H1 (cell line): Measurements from ENCODE around the gene RPS18. TPM values are rescaled to one million over a fixed set of nuclear protein-coding genes. Genes with fewer than 3 reads are reported as not detected.

ENCODE experiments used
- BRCA1 ChIP-seq: IDR thresholded peaks from 2 replicates; pipeline ENCODE4 v1.6.1; 2012; ENCODE audit warnings: low read depth, low read length, improper control_type of control experiment
- CHD1 ChIP-seq: IDR thresholded peaks from 2 replicates; pipeline ENCODE4 v1.6.1; 2012; ENCODE audit warnings: low read depth, low read length, improper control_type of control experiment
- CHD7 ChIP-seq: fragments of 300-600 bp; sonication (generic); IDR thresholded peaks from 2 replicates; pipeline ENCODE4 v1.7.1; 2012; ENCODE audit warnings: low read length, moderate library complexity, mild to moderate bottlenecking, inconsistent platforms; ENCODE audit not compliant: insufficient replicate concordance
- JUND ChIP-seq: IDR thresholded peaks from 2 replicates; pipeline ENCODE4 v1.6.1; 2011; ENCODE audit warnings: mild to moderate bottlenecking, improper control_type of control experiment, low read length
- KDM4A ChIP-seq: IDR thresholded peaks from one replicate; pipeline ENCODE4 v1.7.1; 2012; ENCODE audit warnings: low read depth, mild to moderate bottlenecking, moderate library complexity, low read length, inconsistent platforms; ENCODE audit not compliant: severe bottlenecking
- KDM5A ChIP-seq: fragments of 200-600 bp; IDR thresholded peaks from 2 replicates; pipeline ENCODE4 v1.7.1; 2012; ENCODE audit warnings: mild to moderate bottlenecking, low read length, inconsistent platforms, mixed read lengths
- MAFK ChIP-seq: IDR thresholded peaks from 2 replicates; pipeline ENCODE4 v1.6.1; 2012; ENCODE audit warnings: low read depth, mild to moderate bottlenecking, improper control_type of control experiment, low read length
- PHF8 ChIP-seq: fragments of 200-600 bp; sonication (generic); conservative IDR thresholded peaks from 2 replicates; pipeline ENCODE4 v1.7.1; 2012; ENCODE audit warnings: low read depth, mild to moderate bottlenecking, inconsistent platforms, low read length, moderate library complexity
- POLR2A ChIP-seq, 2 experiments: IDR thresholded peaks; 1 replicate in 1 of 2; 2 replicates in 1 of 2; pipeline ENCODE4 v1.6.1; 2011; ENCODE audit warnings: low read depth in 2 of 2, low read length in 2 of 2, mild to moderate bottlenecking in 2 of 2; ENCODE audit errors: control extremely low read depth in 1 of 2
- SIN3A ChIP-seq, 2 experiments: IDR thresholded peaks in 1 of 2; conservative IDR thresholded peaks in 1 of 2; 2 replicates each; pipeline ENCODE4 v1.6.1; 2011 to 2012; ENCODE audit warnings: low read length in 2 of 2, improper control_type of control experiment in 1 of 2, low read depth in 1 of 2, mild to moderate bottlenecking in 1 of 2
- TAF1 ChIP-seq: IDR thresholded peaks from 2 replicates; pipeline ENCODE4 v1.6.1; 2011; ENCODE audit warnings: mild to moderate bottlenecking, low read depth, low read length
- polyA plus RNA-seq, 7 experiments: library from polyadenylated mRNA; depleted of rRNA in 3 of 7; stranded (reverse) in 5 of 7; unstranded in 2 of 7; fragments of >200 nt in 5 of 7; fragments of 200-250 nt in 2 of 7; gene quantifications; 1 replicate in 5 of 7; 2 replicates in 1 of 7; 4 replicates in 1 of 7; pipeline versions ENCODE4 v1.2.1 to v1.2.3, GENCODE V29; 2011 to 2013; ENCODE audit warnings: missing spikeins in 2 of 7, mixed read lengths in 2 of 7
- total RNA-seq: library from RNA; stranded (reverse); fragmentation: NEBNext Ultra II Directional; extraction: Animal tissue kit (Norgen Biotek cat#: 25700); gene quantifications from 2 replicates; pipeline ENCODE4 v1.2.1, GENCODE V29; 2021

The RPS18 gene
- total and polyA plus RNA-seq, 2 of the 8 experiments (the other 6 are each of a cell fraction or from before 2014, with no cell fraction given): 2,796 to 7,099 TPM

DNA sequence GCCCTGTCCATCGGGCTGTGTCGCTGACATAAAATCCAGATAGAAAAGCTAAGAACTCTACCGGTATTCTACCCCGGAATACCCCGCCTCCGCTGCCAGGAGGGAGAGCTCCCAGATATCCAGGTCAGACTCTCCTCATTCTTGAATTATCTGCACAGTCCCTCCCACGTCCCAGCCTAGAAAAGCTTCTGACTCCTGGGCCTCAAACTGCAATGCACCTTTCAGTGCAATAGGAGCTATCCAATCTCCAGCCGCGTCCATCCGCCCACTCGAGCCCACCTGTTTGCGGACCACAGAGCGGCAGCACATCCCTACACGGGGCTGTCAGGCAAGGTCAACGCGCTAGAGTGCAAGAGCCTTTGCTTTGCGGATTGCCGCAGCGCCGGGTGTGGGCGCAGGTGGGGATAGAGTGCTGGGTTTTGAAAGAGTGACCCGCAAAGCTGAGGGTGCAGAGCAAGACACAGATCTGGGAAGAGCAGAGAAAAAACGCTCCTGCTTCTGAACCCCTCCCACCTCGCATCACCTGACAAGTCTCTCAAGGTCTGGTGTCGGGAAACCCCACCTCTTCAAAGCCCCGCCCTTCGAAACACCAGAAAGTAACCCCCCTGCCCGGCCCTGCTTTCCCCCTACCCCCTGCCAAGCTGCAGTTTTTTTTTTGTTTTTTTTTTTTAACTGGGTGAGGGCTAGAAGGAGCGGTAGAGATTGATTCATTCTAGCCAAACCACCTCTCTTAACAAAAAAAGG lies 40.7 kb downstream of the RPS18 start (continued):
- TF ChIP-seq JUND: no peak
- TF ChIP-seq CHD1: no peak
- TF ChIP-seq KDM5A: no peak
- TF ChIP-seq CHD7: no peak
- no peak for TF ChIP-seq KDM4A
- TF ChIP-seq TAF1: peak; percentile 54; the same call in 1 of the 2 replicates
- no peak for TF ChIP-seq MAFK
- no peak for TF ChIP-seq PHF8
- peak in 1 of 2 experiments; percentile 55; a peak in 2 of 3 replicates for TF ChIP-seq POLR2A (IDR thresholded peaks at IDR 0.05; ENCODE audit: control extremely low read depth in 1 of 2, low read depth in 2 of 2, low read length in 2 of 2)
- TF ChIP-seq SIN3A (conservative IDR thresholded peaks at IDR 0.05 in 1 of 2, IDR thresholded peaks at IDR 0.05 in 1 of 2; ENCODE audit: low read depth in 1 of 2, low read length in 2 of 2): peak; percentile 9 to 70; a peak in 2 of 4 replicates
- TF ChIP-seq BRCA1: no peak
